LHCN-M2 (cell line): ENCODE data around the gene GNB3. TPM values are rescaled to one million over a fixed set of nuclear protein-coding genes. Genes with fewer than 3 reads are reported as not detected.
A peak's percentile ranks its signal among the peaks of the same experiment; 100 is the strongest.
"Not testable (repeated sequence)": the region's sequence is repeated elsewhere in the genome, so short reads cannot be mapped to it uniquely, and the experiment has no call there.

Source experiments
- DNase-seq: peaks from one replicate; pipeline ENCODE4 v3.0.0-alpha.2; 2012; ENCODE audit warnings: low read depth
- total RNA-seq: library from RNA; depleted of rRNA; stranded (reverse); fragments of >200 nt; gene quantifications from 2 replicates; pipeline ENCODE4 v1.2.3, GENCODE V29; 2014

Gene GNB3
- total RNA-seq, 1 experiment from 2014 or later = 2.8 TPM

GRCh38 chr12:6858799-6859198, 18.1 kb downstream of the GNB3 start:
- DNase-seq = no peak

- no peak for DNase-seq
Observed at GRCh38 chr12:6860116-6860515, 19.4 kb downstream of the GNB3 start.

- no peak for DNase-seq
Observed at GRCh38 chr12:6860942-6861341, 20.2 kb downstream of the GNB3 start.

- no peak for DNase-seq
Observed at GRCh38 chr12:6861391-6861790, 20.7 kb downstream of the GNB3 start.

- DNase-seq = no peak
Observed at GRCh38 chr12:6863033-6863432, 22.3 kb downstream of the GNB3 start.

- DNase-seq = peak; percentile 46
Observed at GRCh38 chr12:6863586-6864321, 23.0 kb downstream of the GNB3 start.

GRCh38 chr12:6865307-6865706, 24.6 kb downstream of the GNB3 start:
- not testable (repeated sequence) for DNase-seq

- DNase-seq = no peak
Observed at GRCh38 chr12:6866163-6866919, 25.6 kb downstream of the GNB3 start.

GRCh38 chr12:6866920-6867412, 26.2 kb downstream of the GNB3 start:
- no peak for DNase-seq

- DNase-seq = peak; percentile 77
Observed at GRCh38 chr12:6867413-6868210, 26.9 kb downstream of the GNB3 start, which contains the start of gene TPI1. Gene TPI1, plus strand, starts transcription at chr12:6867531. Its CDS starts 36 bp downstream, at chr12:6867567.

- peak; percentile 28 for DNase-seq
Observed at GRCh38 chr12:6868211-6869048, 27.7 kb downstream of the GNB3 start.

GRCh38 chr12:6869049-6870021, 28.6 kb downstream of the GNB3 start:
- DNase-seq = peak; percentile 66

GRCh38 chr12:6870304-6870703, 29.6 kb downstream of the GNB3 start:
- DNase-seq = not testable (repeated sequence)

- DNase-seq = peak; percentile 31
Observed at GRCh38 chr12:6871052-6871957, 30.6 kb downstream of the GNB3 start.

- peak; percentile 69 for DNase-seq
Observed at GRCh38 chr12:6872073-6873048, 31.6 kb downstream of the GNB3 start.

GRCh38 chr12:6873094-6874014, 32.6 kb downstream of the GNB3 start, which contains the start of gene SPSB2:
Gene SPSB2, minus strand, starts transcription at chr12:6873303. Its CDS starts 402 bp downstream, at chr12:6872901.
- peak; percentile 95 for DNase-seq
